ENCODE data around the gene MACC1. TPM values are rescaled to one million over a fixed set of nuclear protein-coding genes. Genes with fewer than 3 reads are reported as not detected.

MACC1 gene
- total and polyA plus RNA-seq, 9 of the 15 experiments (the other 6 are each of a cell fraction or from before 2014, with no cell fraction given): 5.9 to 30.2 (median 10.4) TPM

DNA sequence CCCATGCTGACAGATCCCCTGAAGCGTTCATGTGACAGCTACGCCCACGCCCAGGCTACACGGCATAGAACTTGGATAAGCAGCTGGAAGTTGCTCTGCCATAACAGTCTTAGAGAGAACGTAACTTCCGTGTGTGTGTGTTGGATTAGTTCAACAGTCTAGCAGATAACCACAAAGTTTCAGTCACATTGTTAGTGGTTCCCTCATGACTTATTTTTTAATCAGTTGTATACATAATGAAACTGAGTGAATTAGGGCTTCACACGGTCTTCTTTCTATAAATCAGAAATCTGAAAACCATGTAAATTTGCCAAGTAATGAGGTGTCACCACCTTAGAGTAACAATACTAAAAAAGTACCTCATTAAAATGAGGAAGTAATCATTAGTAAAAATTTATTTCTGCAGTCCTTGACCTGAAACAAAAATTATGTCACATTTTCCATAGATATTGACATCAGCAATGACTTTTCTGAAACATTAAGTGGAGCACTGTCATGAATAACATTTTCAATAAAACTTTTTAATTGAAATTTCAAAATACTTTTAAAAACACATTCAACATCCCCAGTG, 21.7 kb upstream of the MACC1 start (continued):
- TF ChIP-seq HMBOX1 (IDR thresholded peaks at IDR 0.05) (peak; percentile 95), SRSF7 (optimal IDR thresholded peaks at IDR 0.05; ENCODE audit: low read depth, low read length) (no peak), IRF9 (tag; IDR thresholded peaks at IDR 0.05) (no peak), SMARCA4 (IDR thresholded peaks at IDR 0.05) (peak; percentile 76), TAF1 (IDR thresholded peaks at IDR 0.05; ENCODE audit: control insufficient read depth, extremely low read depth, insufficient read depth, low read length, severe bottlenecking) (peak; percentile 24), ZNF184 (CRISPR knock-in tag; IDR thresholded peaks at IDR 0.05) (no peak), GTF3C2 (IDR thresholded peaks at IDR 0.05; ENCODE audit: borderline replicate concordance, extremely low read depth, insufficient read length) (no peak), GTF2F1 (IDR thresholded peaks at IDR 0.05; ENCODE audit: low read depth, low read length) (no peak), MBD2 (IDR thresholded peaks at IDR 0.05; ENCODE audit: borderline replicate concordance, low read depth) (no peak), ATF6 (CRISPR knock-in tag; IDR thresholded peaks at IDR 0.05) (no peak), NFRKB (IDR thresholded peaks at IDR 0.05; ENCODE audit: low read depth) (0 out of 2 replicates have a peak, but pooled peaks have one; percentile 53), TAF7 (tag; IDR thresholded peaks at IDR 0.05) (no peak), BRF1 (IDR thresholded peaks at IDR 0.05; ENCODE audit: borderline replicate concordance, extremely low read depth, insufficient read length) (no peak), CREB1 (IDR thresholded peaks at IDR 0.05) (peak; percentile 80), CREB1 (CRISPR knock-in tag; IDR thresholded peaks at IDR 0.05) (peak; percentile 60; the same call in 1 of the 2 replicates), BRCA1 (IDR thresholded peaks at IDR 0.05) (no peak), BRCA1 (CRISPR knock-in tag; IDR thresholded peaks at IDR 0.05) (no peak), FOXA3 (CRISPR knock-in tag; conservative IDR thresholded peaks at IDR 0.05 in 1 of 2, IDR thresholded peaks at IDR 0.05 in 1 of 2) (0 out of 4 replicates have a peak, but pooled peaks of 1 of the 2 experiments have one; percentile 39), MCM2 (IDR thresholded peaks at IDR 0.05; ENCODE audit: low read depth) (no peak)
